Naive thymus-derived CD4-positive, alpha-beta T cell (primary cell): ENCODE results near the gene PCDHA7. TPM values are rescaled to one million over a fixed set of nuclear protein-coding genes. Genes with fewer than 3 reads are reported as not detected.
"Not testable (repeated sequence)": the region's sequence is repeated elsewhere in the genome, so short reads cannot be mapped to it uniquely, and the experiment has no call there.

Source experiments
- ATAC-seq: fragments of 150-1000 bp; cut with Tn5 transposase; 2 replicates; pipeline ENCODE4 v1.10.0; 2021; ENCODE audit warnings: mild to moderate bottlenecking, moderate library complexity
- CTCF ChIA-PET: fragments of 350-600 bp; sonication (Branson Sonifier 250); formaldehyde crosslinking; loops from one replicate; lab custom pipeline; 2021; ENCODE audit warnings: antibody characterized with exemption; lab: Charles Lee
- POLR2A ChIA-PET: fragments of 350-600 bp; sonication (Branson Sonifier 250); formaldehyde crosslinking; loops from one replicate; lab custom pipeline; 2021; ENCODE audit warnings: antibody characterized with exemption, inconsistent platforms; lab: Charles Lee
- DNase-seq, 9 donors: peaks; one replicate each; pipeline versions ENCODE4 v3.0.0 to v3.0.0-alpha.2; 2020 to 2022; ENCODE audit warnings: mixed read lengths in 1 of 9
- H3K27ac ChIP-seq: one replicate; pipeline ENCODE4 v1.7.0; 2013; ENCODE audit warnings: mild to moderate bottlenecking, low read depth, low read length, moderate library complexity
- H3K27me3 ChIP-seq, 2 donors: one replicate each; pipeline ENCODE4 v1.7.0; 2013; ENCODE audit warnings: low read length in 2 of 2, mild to moderate bottlenecking in 2 of 2, moderate library complexity in 2 of 2; ENCODE audit not compliant: control insufficient read depth in 2 of 2, insufficient read depth in 2 of 2
- H3K36me3 ChIP-seq, 3 experiments: 1 replicate in 2 of 3; 2 replicates in 1 of 3; pipeline ENCODE4 v1.7.0; 2013; ENCODE audit warnings: low read length in 3 of 3, mild to moderate bottlenecking in 3 of 3, moderate library complexity in 1 of 3; ENCODE audit not compliant: insufficient read depth in 3 of 3, control insufficient read depth in 2 of 3
- H3K4me1 ChIP-seq, 2 donors: one replicate each; pipeline ENCODE4 v1.7.0; 2013; ENCODE audit warnings: low read length in 2 of 2, mild to moderate bottlenecking in 2 of 2, moderate library complexity in 1 of 2; ENCODE audit not compliant: control insufficient read depth in 2 of 2, insufficient read depth in 2 of 2
- H3K4me3 ChIP-seq: 2 replicates; pipeline ENCODE4 v1.7.0; 2013; ENCODE audit warnings: mild to moderate bottlenecking, low read length
- H3K9me3 ChIP-seq, 3 experiments: 1 replicate in 2 of 3; 2 replicates in 1 of 3; pipeline ENCODE4 v1.7.0; 2013; ENCODE audit warnings: low read length in 3 of 3; ENCODE audit not compliant: control insufficient read depth in 2 of 3
- H3K27ac Mint-ChIP-seq, 9 donors: one replicate each; pipeline ENCODE4 v1.8.0; 2020 to 2022; ENCODE audit warnings: mixed read lengths in 9 of 9, mild to moderate bottlenecking in 8 of 9, moderate library complexity in 5 of 9, inconsistent platforms in 2 of 9
- H3K27me3 Mint-ChIP-seq, 5 donors: one replicate each; pipeline ENCODE4 v1.8.0; 2021 to 2022; ENCODE audit warnings: mixed read lengths in 5 of 5, mild to moderate bottlenecking in 1 of 5
- H3K36me3 Mint-ChIP-seq, 5 donors: one replicate each; pipeline ENCODE4 v1.8.0; 2020 to 2022; ENCODE audit warnings: mixed read lengths in 5 of 5, mild to moderate bottlenecking in 3 of 5, inconsistent platforms in 1 of 5
- H3K4me1 Mint-ChIP-seq, 7 donors: one replicate each; pipeline ENCODE4 v1.8.0; 2020 to 2022; ENCODE audit warnings: mixed read lengths in 7 of 7, mild to moderate bottlenecking in 3 of 7, inconsistent platforms in 1 of 7
- H3K4me3 Mint-ChIP-seq, 10 donors: one replicate each; pipeline ENCODE4 v1.8.0; 2020 to 2022; ENCODE audit warnings: mild to moderate bottlenecking in 10 of 10, mixed read lengths in 10 of 10, moderate library complexity in 6 of 10, inconsistent platforms in 2 of 10
- H3K9me3 Mint-ChIP-seq, 11 donors: one replicate each; pipeline ENCODE4 v1.8.0; 2020 to 2022; ENCODE audit warnings: mixed read lengths in 11 of 11, mild to moderate bottlenecking in 4 of 11, inconsistent platforms in 1 of 11, moderate library complexity in 1 of 11
- intact Hi-C, 2 donors: fragments of 100-400 bp; cut with micrococcal nuclease; formaldehyde crosslinking; loops; one replicate each; pipeline ENCODE4 v1.15.1; 2023
- polyA plus RNA-seq, 2 donors: library from polyadenylated mRNA; unstranded; fragments of 300-500 nt; fragmentation: Illumina TruSeq; gene quantifications; one replicate each; pipeline ENCODE4 v1.2.3, GENCODE V29; 2021
- total RNA-seq, 6 experiments: library from RNA in 5 of 6; stranded (reverse) in 5 of 6; gene quantifications; 1 replicate in 5 of 6; 2 replicates in 1 of 6; pipeline ENCODE4 v1.2.3 and lab custom pipeline; 2021 to 2026

PCDHA7 gene
- total and polyA plus RNA-seq, 7 experiments from 2014 or later, result not detected

DNA sequence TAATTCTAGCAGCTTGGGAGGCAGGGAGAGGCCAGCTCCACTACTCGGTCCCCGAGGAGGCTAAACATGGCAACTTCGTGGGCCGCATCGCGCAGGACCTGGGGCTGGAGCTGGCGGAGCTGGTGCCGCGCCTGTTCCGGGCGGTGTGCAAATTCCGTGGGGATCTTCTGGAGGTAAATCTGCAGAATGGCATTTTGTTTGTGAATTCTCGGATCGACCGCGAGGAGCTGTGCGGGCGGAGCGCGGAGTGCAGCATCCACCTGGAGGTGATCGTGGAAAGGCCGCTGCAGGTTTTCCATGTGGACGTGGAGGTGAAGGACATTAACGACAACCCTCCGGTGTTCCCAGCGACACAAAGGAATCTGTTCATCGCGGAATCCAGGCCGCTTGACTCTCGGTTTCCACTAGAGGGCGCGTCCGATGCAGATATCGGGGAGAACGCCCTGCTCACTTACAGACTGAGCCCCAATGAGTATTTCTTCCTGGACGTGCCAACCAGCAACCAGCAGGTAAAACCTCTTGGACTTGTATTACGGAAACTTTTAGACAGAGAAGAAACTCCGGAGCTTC lies 455 bp downstream of the PCDHA7 start:
- peak overlapping the region in 1 of 9 donors; percentile 18 for H3K27ac Mint-ChIP-seq
- ATAC-seq, intact Hi-C loops, H3K4me1 Mint-ChIP-seq, H3K4me1 ChIP-seq, H3K36me3 ChIP-seq, H3K4me3 ChIP-seq, H3K27me3 ChIP-seq, H3K27ac ChIP-seq, CTCF ChIA-PET, DNase-seq, POLR2A ChIA-PET: not testable (repeated sequence)
- peaks cover 0 to 58% (median 36%) of the 10 kb centered on the region in 5 donors for H3K27me3 Mint-ChIP-seq
- H3K36me3 Mint-ChIP-seq, result peaks cover 0 to 24% (median 4%) of the 10 kb centered on the region in 5 donors
- H3K9me3 ChIP-seq, result peaks cover 0 to 34% (median 3%) of the 10 kb centered on the region in 3 experiments
- peaks cover 2 to 65% (median 22%) of the 10 kb centered on the region in 11 donors for H3K9me3 Mint-ChIP-seq
- peak overlapping the region in 1 of 10 donors; percentile 5 for H3K4me3 Mint-ChIP-seq

GRCh38 chr5:140835622-140836510 lies 1.8 kb downstream of the PCDHA7 start:
- ChIA-PET POLR2A (no interaction called here), CTCF (no interaction called here)
- H3K27me3 ChIP-seq, result peaks cover 0 to 7% of the 10 kb centered on the region in 2 donors
- no peaks in the 10 kb centered on the region for H3K4me1 Mint-ChIP-seq
- no peak overlapping the region for H3K4me3 Mint-ChIP-seq
- ATAC-seq (no peak), DNase-seq (no peak)
- peaks cover 0 to 32% (median 4%) of the 10 kb centered on the region in 5 donors for H3K36me3 Mint-ChIP-seq
- no peak overlapping the region for H3K4me3 ChIP-seq
- no peak overlapping the region for H3K27ac Mint-ChIP-seq
- H3K9me3 ChIP-seq, result peaks cover 0 to 26% (median 4%) of the 10 kb centered on the region in 3 experiments
- H3K27me3 Mint-ChIP-seq, result peaks cover 0 to 68% (median 46%) of the 10 kb centered on the region in 5 donors
- H3K27ac ChIP-seq, result no peak overlapping the region
- H3K9me3 Mint-ChIP-seq, result peaks cover 11 to 71% (median 34%) of the 10 kb centered on the region in 11 donors
- H3K4me1 ChIP-seq, result no peaks in the 10 kb centered on the region
- H3K36me3 ChIP-seq, result no peaks in the 10 kb centered on the region
- intact Hi-C loops, result no loop called here

- ChIA-PET POLR2A (no interaction called here), CTCF (no interaction called here)
- H3K9me3 Mint-ChIP-seq, result peaks cover 5 to 63% (median 25%) of the 10 kb centered on the region in 11 donors
- Histone ChIP-seq H3K27me3 (no peaks in the 10 kb centered on the region), H3K4me1 (no peaks in the 10 kb centered on the region), H3K27ac (no peak within 1 kb of the TSS), H3K4me3 (no peak within 1 kb of the TSS), H3K36me3 (no peaks in the 10 kb centered on the region), H3K9me3 (peaks cover 0 to 19% (median 4%) of the 10 kb centered on the region in 3 experiments)
- no peak for DNase-seq
- intact Hi-C loops, result loop anchor here in 1 of 2 donors (5.0 kb wide), 1 partner anchor 41 kb away; the partner anchor contains the start of gene PCDHA13
- no peaks in the 10 kb centered on the region for H3K4me1 Mint-ChIP-seq
- H3K27me3 Mint-ChIP-seq, result peaks cover 0 to 45% (median 37%) of the 10 kb centered on the region in 5 donors
- peak within 1 kb of the TSS in 2 of 10 donors; percentile 3 to 18 for H3K4me3 Mint-ChIP-seq
- H3K36me3 Mint-ChIP-seq, result peaks cover 0 to 14% (median 0%) of the 10 kb centered on the region in 5 donors
- ATAC-seq, result no peak
- H3K27ac Mint-ChIP-seq, result peak within 1 kb of the TSS in 2 of 9 donors; percentile 39 to 51
Observed at GRCh38 chr5:140840978-140841962, 7.2 kb downstream of the PCDHA7 start, which contains the start of gene PCDHA8. Gene PCDHA8 (plus strand): TSS chr5:140841187. CDS start chr5:140841322, 135 bp downstream.

GRCh38 chr5:140842798-140843733 lies 9.0 kb downstream of the PCDHA7 start:
- DNase-seq, result no peak
- Mint-ChIP-seq H3K4me3 (no peak overlapping the region), H3K4me1 (no peaks in the 10 kb centered on the region), H3K27ac (no peak overlapping the region), H3K36me3 (peaks cover 0 to 16% (median 0%) of the 10 kb centered on the region in 5 donors), H3K27me3 (peaks cover 0 to 50% (median 43%) of the 10 kb centered on the region in 5 donors), H3K9me3 (peaks cover 10 to 71% (median 22%) of the 10 kb centered on the region in 11 donors)
- no peaks in the 10 kb centered on the region for H3K27me3 ChIP-seq
- H3K4me3 ChIP-seq, result no peak overlapping the region
- no peak for ATAC-seq
- ChIA-PET CTCF (no interaction called here), POLR2A (no interaction called here)
- H3K36me3 ChIP-seq, result no peaks in the 10 kb centered on the region
- peaks cover 0 to 14% (median 4%) of the 10 kb centered on the region in 3 experiments for H3K9me3 ChIP-seq
- H3K27ac ChIP-seq, result no peak overlapping the region
- intact Hi-C loops, result loop anchor here in 1 of 2 donors (5.0 kb wide), 1 partner anchor 39 kb away; the partner anchor contains the start of gene PCDHA13
- H3K4me1 ChIP-seq, result no peaks in the 10 kb centered on the region

DNA sequence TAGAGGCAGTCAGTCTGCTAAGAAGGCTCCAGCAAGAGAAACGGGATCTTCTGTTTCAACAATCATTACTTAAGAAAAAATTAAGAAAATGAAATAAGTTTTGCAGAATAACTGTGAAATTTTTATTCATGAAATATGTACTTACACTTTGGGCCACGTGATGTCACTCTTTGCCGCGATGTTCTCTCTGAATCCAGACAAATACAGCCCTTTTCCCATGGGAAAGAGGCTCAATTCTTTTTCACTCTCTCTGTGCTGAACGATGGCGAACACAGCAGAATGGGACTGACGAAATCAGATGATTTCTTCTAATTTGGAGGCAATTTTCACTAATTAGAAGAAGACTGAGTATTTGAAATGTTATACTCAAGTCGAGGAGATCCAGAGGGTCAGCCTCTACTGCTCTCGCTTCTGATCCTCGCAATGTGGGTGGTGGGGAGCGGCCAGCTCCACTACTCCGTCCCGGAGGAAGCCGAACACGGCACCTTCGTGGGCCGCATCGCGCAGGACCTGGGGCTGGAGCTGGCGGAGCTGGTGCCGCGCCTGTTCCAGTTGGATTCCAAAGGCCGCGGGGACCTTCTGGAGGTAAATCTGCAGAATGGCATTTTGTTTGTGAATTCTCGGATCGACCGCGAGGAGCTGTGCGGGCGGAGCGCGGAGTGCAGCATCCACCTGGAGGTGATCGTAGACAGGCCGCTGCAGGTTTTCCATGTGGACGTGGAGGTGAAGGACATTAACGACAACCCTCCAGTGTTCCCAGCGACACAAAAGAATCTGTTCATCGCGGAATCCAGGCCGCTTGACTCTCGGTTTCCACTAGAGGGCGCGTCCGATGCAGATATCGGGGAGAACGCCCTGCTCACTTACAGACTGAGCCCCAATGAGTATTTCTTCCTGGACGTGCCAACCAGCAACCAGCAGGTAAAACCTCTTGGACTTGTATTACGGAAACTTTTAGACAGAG lies 14.4 kb downstream of the PCDHA7 start, which contains the start of gene PCDHA9:
Gene PCDHA9, plus strand, starts transcription at position 244 of the 964 bp plus-strand sequence. Its CDS starts 114 bp downstream, at position 358.
- ATAC-seq, H3K27me3 ChIP-seq, POLR2A ChIA-PET, H3K27ac Mint-ChIP-seq, CTCF ChIA-PET, DNase-seq, H3K4me1 Mint-ChIP-seq, H3K27ac ChIP-seq, H3K4me1 ChIP-seq, H3K36me3 ChIP-seq, intact Hi-C loops, H3K4me3 ChIP-seq, H3K4me3 Mint-ChIP-seq: not testable (repeated sequence)
- Mint-ChIP-seq H3K27me3 (peaks cover 0 to 40% (median 29%) of the 10 kb centered on the region in 5 donors), H3K9me3 (peaks cover 0 to 62% (median 10%) of the 10 kb centered on the region in 11 donors), H3K36me3 (peaks cover 0 to 15% (median 0%) of the 10 kb centered on the region in 5 donors)
- peaks cover 0 to 12% (median 0%) of the 10 kb centered on the region in 3 experiments for H3K9me3 ChIP-seq
